OCI-LY3 (cell line): ENCODE measurements around the gene CDH4.

ENCODE experiments used
- CTCF ChIP-seq: fragments of 200-600, 300-600 bp; sonication (generic); IDR thresholded peaks from 2 replicates; pipeline ENCODE4 v1.5.1; 2014; ENCODE audit warnings: antibody characterized with exemption, low read length, low read depth
- EZH2phosphoT487 ChIP-seq: fragments of 200-600 bp; shearing (Covaris generic); IDR thresholded peaks from 2 replicates; pipeline ENCODE4 v1.6.1; 2018; ENCODE audit warnings: antibody characterized with exemption, mixed run types, low read depth

GRCh38 chr20:61877776-61878477, 625.9 kb downstream of the CDH4 start:
- TF ChIP-seq CTCF (no peak), EZH2phosphoT487 (no peak)
